Measurements from ENCODE around the gene TUT1. TPM values are rescaled to one million over a fixed set of nuclear protein-coding genes. Genes with fewer than 3 reads are reported as not detected.

Gene TUT1
- total RNA-seq, 1 experiment from 2014 or later: 20.7 TPM

DNA sequence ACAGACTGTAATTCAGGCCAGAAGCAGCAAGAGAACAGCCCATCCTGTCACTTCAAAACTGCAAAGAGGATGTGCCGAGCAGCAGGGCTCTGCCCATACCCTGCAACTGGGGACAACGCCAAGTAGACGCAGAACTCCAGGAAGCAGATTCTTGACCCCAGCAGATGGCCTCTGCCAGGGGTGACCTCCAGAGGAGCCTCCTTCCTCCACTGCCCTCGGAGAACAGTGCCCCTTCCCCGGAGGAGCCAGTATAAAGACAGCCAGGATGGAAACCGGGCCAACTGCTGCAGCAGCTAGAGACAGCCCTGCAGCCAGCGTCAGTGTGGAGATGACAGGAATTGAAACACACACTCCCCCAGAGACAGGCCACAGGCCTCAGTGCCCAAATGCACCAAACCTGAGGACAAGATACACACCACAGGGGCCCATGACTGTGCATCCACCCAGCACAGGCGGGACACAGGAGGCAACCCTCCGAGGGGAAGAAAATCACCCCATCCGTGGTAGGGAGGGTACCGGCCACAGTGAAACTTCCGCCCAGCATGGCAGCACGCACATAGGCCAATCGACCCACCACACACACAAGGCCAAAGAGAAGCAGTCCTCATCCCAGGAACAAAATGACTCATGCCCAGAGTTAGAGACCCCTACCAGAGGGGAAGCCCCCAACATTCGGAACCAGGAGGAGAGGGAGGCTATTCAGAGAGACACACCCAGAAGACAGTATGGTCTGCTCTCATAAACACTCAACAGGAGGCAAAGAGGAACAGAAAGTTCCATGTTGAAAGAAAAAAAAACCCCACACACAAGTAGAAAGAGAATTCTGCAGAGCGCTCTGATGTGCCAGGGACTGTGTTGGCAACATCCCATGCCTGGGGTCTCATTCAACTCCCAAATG is 50.3 kb downstream of the TUT1 start:
- TF ChIP-seq, protein P1, sequence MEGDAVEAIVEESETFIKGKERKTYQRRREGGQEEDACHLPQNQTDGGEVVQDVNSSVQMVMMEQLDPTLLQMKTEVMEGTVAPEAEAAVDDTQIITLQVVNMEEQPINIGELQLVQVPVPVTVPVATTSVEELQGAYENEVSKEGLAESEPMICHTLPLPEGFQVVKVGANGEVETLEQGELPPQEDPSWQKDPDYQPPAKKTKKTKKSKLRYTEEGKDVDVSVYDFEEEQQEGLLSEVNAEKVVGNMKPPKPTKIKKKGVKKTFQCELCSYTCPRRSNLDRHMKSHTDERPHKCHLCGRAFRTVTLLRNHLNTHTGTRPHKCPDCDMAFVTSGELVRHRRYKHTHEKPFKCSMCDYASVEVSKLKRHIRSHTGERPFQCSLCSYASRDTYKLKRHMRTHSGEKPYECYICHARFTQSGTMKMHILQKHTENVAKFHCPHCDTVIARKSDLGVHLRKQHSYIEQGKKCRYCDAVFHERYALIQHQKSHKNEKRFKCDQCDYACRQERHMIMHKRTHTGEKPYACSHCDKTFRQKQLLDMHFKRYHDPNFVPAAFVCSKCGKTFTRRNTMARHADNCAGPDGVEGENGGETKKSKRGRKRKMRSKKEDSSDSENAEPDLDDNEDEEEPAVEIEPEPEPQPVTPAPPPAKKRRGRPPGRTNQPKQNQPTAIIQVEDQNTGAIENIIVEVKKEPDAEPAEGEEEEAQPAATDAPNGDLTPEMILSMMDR (conservative IDR thresholded peaks at IDR 0.05): no peak
- H2AFZ ChIP-seq (ENCODE audit: low read length): no peak overlapping the region
- H2BK12ac ChIP-seq (ENCODE audit: insufficient read length, low read depth, low read length): no peak overlapping the region
- no peak overlapping the region for H4K91ac ChIP-seq (ENCODE audit: insufficient read length, low read depth, low read length)
- no peak overlapping the region for H2BK5ac ChIP-seq (ENCODE audit: insufficient read length, low read length)
- no peaks in the 10 kb centered on the region for H3K79me2 ChIP-seq (ENCODE audit: insufficient read depth, low read length)
- no peak overlapping the region for H4K8ac ChIP-seq (replicated peaks; ENCODE audit: insufficient read length, low read depth, low read length)
- H2BK120ac ChIP-seq (ENCODE audit: low read depth, low read length, poor library complexity, severe bottlenecking): no peak overlapping the region
- Mint-ChIP-seq H3K36me3 (ENCODE audit: insufficient read depth in 1 of 3, low read depth in 3 of 3) (no peaks in the 10 kb centered on the region), H3K27ac (no peak overlapping the region; a peak in 1 of 7 replicates), H3K27me3 (ENCODE audit: low read depth) (peaks cover 47% of the 10 kb centered on the region), H3K9me3 (no peaks in the 10 kb centered on the region), H3K4me1 (peaks cover 37 to 56% of the 10 kb centered on the region in 2 experiments), H3K4me3 (no peak overlapping the region)
- no peak overlapping the region for H3K27ac ChIP-seq (ENCODE audit: insufficient read length, low read depth, low read length)
- H3K4me1 ChIP-seq (ENCODE audit: insufficient read depth, low read length): no peaks in the 10 kb centered on the region; the same call in 1 of the 2 replicates
- H2BK20ac ChIP-seq (ENCODE audit: low read depth, low read length, poor library complexity, severe bottlenecking): no peak overlapping the region
- H3T11ph ChIP-seq (ENCODE audit: low read length): no peak overlapping the region
- no peak overlapping the region for H3K23ac ChIP-seq (ENCODE audit: insufficient read length, low read depth, low read length)
- no peak overlapping the region for H3K9ac ChIP-seq (ENCODE audit: extremely low read depth, insufficient read length, low read length)
- no peak overlapping the region for H3K56ac ChIP-seq (ENCODE audit: insufficient read length, low read depth, low read length)
- peaks cover 2% of the 10 kb centered on the region for H4K20me1 ChIP-seq (ENCODE audit: control insufficient read depth, insufficient read depth, insufficient read length)
- H2BK15ac ChIP-seq (ENCODE audit: low read depth, low read length): no peak overlapping the region
- no peak overlapping the region for H3K4ac ChIP-seq (ENCODE audit: low read depth, low read length)
- H3K18ac ChIP-seq (ENCODE audit: insufficient read length, low read depth, low read length): no peak overlapping the region
- no peak overlapping the region for H3K4me2 ChIP-seq (ENCODE audit: insufficient read depth, insufficient read length, low read length)
- no peak for DNase-seq
- no peak overlapping the region for H4K5ac ChIP-seq (ENCODE audit: insufficient read length, low read depth, low read length)
- H3K23me2 ChIP-seq (ENCODE audit: insufficient read length, low read depth, low read length, poor library complexity, severe bottlenecking): peaks cover 14% of the 10 kb centered on the region
- peaks cover 27% of the 10 kb centered on the region for H3K27me3 ChIP-seq (ENCODE audit: insufficient read depth, low read length)
- no peak overlapping the region for H2AK5ac ChIP-seq (ENCODE audit: insufficient read length, low read length)
- no peaks in the 10 kb centered on the region for H3K9me3 ChIP-seq (ENCODE audit: control insufficient read depth, low read depth, low read length)
- no peaks in the 10 kb centered on the region for H3K79me1 ChIP-seq (ENCODE audit: insufficient read depth, low read depth, low read length, poor library complexity, severe bottlenecking)
- H3K14ac ChIP-seq (ENCODE audit: insufficient read depth, low read length): no peak overlapping the region
- no CpG with 5 or more reads among the region's 16 CpGs for WGBS (ENCODE audit: extremely low coverage, insufficient read length, low lambda C conversion rate)

Data from H9 (cell line).